IMR-90 (cell line): ENCODE results near the gene HMGCR. TPM values are rescaled to one million over a fixed set of nuclear protein-coding genes. Genes with fewer than 3 reads are reported as not detected.

Source experiments
- ATAC-seq: fragments of 200-7000 bp; cut with Tn5 transposase; 2 replicates; pipeline ENCODE4 v1.9.1; 2020; ENCODE audit warnings: low read depth, mild to moderate bottlenecking, moderate library complexity
- BruUV-seq: library from RNA; stranded (reverse); fragments of 400-500 nt; replicated peaks from 2 replicates; lab custom pipeline; 2021; lab: Mats Ljungman, UMichigan
- CTCF ChIA-PET: fragments of 300-600 bp; formaldehyde crosslinking; extraction: SDS; loops from one replicate; lab custom pipeline; 2021; ENCODE audit warnings: antibody characterized with exemption; lab: Yijun Ruan, JAX
- POLR2A ChIA-PET: fragments of 300-600 bp; sonication (Branson Sonifier 250); formaldehyde crosslinking; loops from one replicate; lab custom pipeline; 2022; ENCODE audit warnings: antibody characterized with exemption; ENCODE audit not compliant: unreplicated experiment; lab: Charles Lee
- DNase-seq: peaks from one replicate; pipeline ENCODE4 v3.0.0; 2013
- H2AFZ ChIP-seq: replicated peaks from 2 replicates; pipeline ENCODE3; 2013; ENCODE audit warnings: low read length, mild to moderate bottlenecking; ENCODE audit not compliant: poor library complexity
- H2AK5ac ChIP-seq: 2 replicates; pipeline ENCODE4 v1.6.1; 2013; ENCODE audit warnings: low read depth, low read length, inconsistent platforms
- H2AK9ac ChIP-seq: replicated peaks from 2 replicates; pipeline ENCODE3; 2013; ENCODE audit warnings: mild to moderate bottlenecking, low read depth, low read length, moderate library complexity; ENCODE audit not compliant: poor library complexity
- H2BK120ac ChIP-seq: 2 replicates; pipeline ENCODE4 v1.6.1; 2013; ENCODE audit warnings: low read depth, low read length, inconsistent platforms
- H2BK15ac ChIP-seq: 3 replicates; pipeline ENCODE4 v1.6.1; 2013; ENCODE audit warnings: low read depth, low read length, inconsistent platforms
- H2BK20ac ChIP-seq: 2 replicates; pipeline ENCODE4 v1.6.1; 2013; ENCODE audit warnings: low read depth, mild to moderate bottlenecking, inconsistent platforms, low read length, moderate library complexity
- H2BK5ac ChIP-seq: 2 replicates; pipeline ENCODE4 v1.6.1; 2013; ENCODE audit warnings: mild to moderate bottlenecking, low read depth, low read length, inconsistent platforms; ENCODE audit not compliant: poor library complexity, severe bottlenecking
- H3K14ac ChIP-seq: replicated peaks from 2 replicates; pipeline ENCODE4 v1.6.1; 2013; ENCODE audit warnings: low read depth, low read length, inconsistent platforms
- H3K18ac ChIP-seq: 2 replicates; pipeline ENCODE4 v1.6.1; 2013; ENCODE audit warnings: low read depth, low read length, control low read depth
- H3K23ac ChIP-seq: 2 replicates; pipeline ENCODE4 v1.6.1; 2013; ENCODE audit warnings: low read depth, low read length, inconsistent platforms
- H3K27ac ChIP-seq: 2 replicates; pipeline ENCODE4 v1.5.1; 2013; ENCODE audit warnings: mild to moderate bottlenecking, control low read depth, low read length; ENCODE audit not compliant: insufficient read depth
- H3K27me3 ChIP-seq: 2 replicates; pipeline ENCODE4 v1.6.1; 2013; ENCODE audit warnings: low read length; ENCODE audit not compliant: control insufficient read depth, insufficient read depth
- H3K36me3 ChIP-seq: 2 replicates; pipeline ENCODE4 v1.6.1; 2013; ENCODE audit warnings: low read length, mixed read lengths; ENCODE audit not compliant: control insufficient read depth, insufficient read depth
- H3K4ac ChIP-seq: 2 replicates; pipeline ENCODE4 v1.6.1; 2013; ENCODE audit warnings: low read depth, low read length, inconsistent platforms
- H3K4me1 ChIP-seq: 2 replicates; pipeline ENCODE4 v1.6.1; 2013; ENCODE audit warnings: low read length, mixed read lengths; ENCODE audit not compliant: control insufficient read depth, insufficient read depth
- H3K4me2 ChIP-seq: 2 replicates; pipeline ENCODE4 v1.6.1; 2013; ENCODE audit warnings: low read depth, mild to moderate bottlenecking, control low read depth, low read length, moderate library complexity
- H3K4me3 ChIP-seq: 2 replicates; pipeline ENCODE4 v1.5.1; 2013; ENCODE audit warnings: low read depth, mild to moderate bottlenecking, control low read depth, low read length, moderate library complexity; ENCODE audit not compliant: insufficient read depth
- H3K56ac ChIP-seq: 2 replicates; pipeline ENCODE4 v1.6.1; 2013; ENCODE audit warnings: low read length, inconsistent platforms; ENCODE audit not compliant: insufficient read depth; ENCODE audit errors: extremely low read depth
- H3K79me1 ChIP-seq, 2 experiments: 2 replicates each; pipeline ENCODE4 v1.6.1; 2013; ENCODE audit warnings: low read length in 2 of 2, inconsistent platforms in 1 of 2, low read depth in 1 of 2
- H3K9ac ChIP-seq: 2 replicates; pipeline ENCODE4 v1.6.1; 2013; ENCODE audit warnings: low read depth, low read length, control low read depth
- H3K9me1 ChIP-seq: 2 replicates; pipeline ENCODE4 v1.6.1; 2013; ENCODE audit warnings: low read length, inconsistent platforms; ENCODE audit not compliant: insufficient read depth
- H3K9me3 ChIP-seq: 2 replicates; pipeline ENCODE4 v1.6.1; 2013; ENCODE audit warnings: low read length; ENCODE audit not compliant: control insufficient read depth, insufficient read depth
- H4K20me1 ChIP-seq: 2 replicates; pipeline ENCODE4 v1.6.1; 2013; ENCODE audit warnings: low read length, inconsistent platforms; ENCODE audit not compliant: insufficient read depth
- H4K5ac ChIP-seq: 2 replicates; pipeline ENCODE4 v1.6.1; 2013; ENCODE audit warnings: mild to moderate bottlenecking, low read depth, low read length, control low read depth
- H4K8ac ChIP-seq, 2 experiments: 2 replicates each; pipeline ENCODE4 v1.6.1; 2013; ENCODE audit warnings: low read depth in 2 of 2, low read length in 2 of 2, control low read depth in 1 of 2, inconsistent platforms in 1 of 2
- H4K91ac ChIP-seq: 2 replicates; pipeline ENCODE4 v1.6.1; 2013; ENCODE audit warnings: low read depth, low read length, inconsistent platforms; ENCODE audit not compliant: insufficient read depth
- CEBPB ChIP-seq: IDR thresholded peaks from 2 replicates; pipeline ENCODE4 v1.6.1; 2012; ENCODE audit warnings: low read depth, low read length, improper control_type of control experiment
- CHD1 ChIP-seq: IDR thresholded peaks from 2 replicates; pipeline ENCODE4 v1.6.1; 2012; ENCODE audit warnings: low read depth, low read length, improper control_type of control experiment
- CTCF ChIP-seq: conservative IDR thresholded peaks from 2 replicates; pipeline ENCODE4 v1.5.1; 2012; ENCODE audit warnings: mild to moderate bottlenecking, low read depth, low read length, improper control_type of control experiment
- MXI1 ChIP-seq: IDR thresholded peaks from 2 replicates; pipeline ENCODE4 v1.6.1; 2012; ENCODE audit warnings: low read depth, mild to moderate bottlenecking, low read length, moderate library complexity, borderline replicate concordance
- NFE2L2 ChIP-seq: fragments of 150-350 bp; IDR thresholded peaks from 2 replicates; pipeline ENCODE4 v1.6.1; 2016; ENCODE audit warnings: low read depth, mild to moderate bottlenecking, low read length
- RFX5 ChIP-seq: IDR thresholded peaks from 2 replicates; pipeline ENCODE4 v1.8.0; 2012; ENCODE audit warnings: low read depth, mild to moderate bottlenecking, low read length, moderate library complexity
- WGBS, 2 experiments: methylation state at CpG; one replicate each; pipeline versions ENCODE4 v1.1.5 to v1.1.7; 2013; ENCODE audit warnings: missing lambda C conversion rate in 2 of 2; ENCODE audit not compliant: insufficient read length in 1 of 2; ENCODE audit errors: extremely low coverage in 2 of 2; 5-methylcytosine and 5-hydroxymethylcytosine counted together
- dilution Hi-C: fragments of 300-500 bp; cut with HindIII; formaldehyde crosslinking; loops from one replicate; pipeline ENCODE4 v1.14.3; 2018; ENCODE audit warnings: low sequenced_read_pairs; ENCODE audit not compliant: unreplicated experiment
- in situ Hi-C: fragments of 300-500 bp; cut with MboI; formaldehyde crosslinking; loops from 3 replicates; pipeline ENCODE4 v1.14.3; 2019; ENCODE audit warnings: low sequenced_read_pairs, inconsistent platforms, mixed read lengths
- intact Hi-C: fragments of 100-400 bp; cut with micrococcal nuclease; formaldehyde crosslinking; loops from 2 replicates; pipeline ENCODE4 v1.10.0; 2022
- polyA plus RNA-seq, 3 experiments: library from polyadenylated mRNA; depleted of rRNA; stranded (reverse); fragments of >200 nt; gene quantifications; 2 replicates each; pipeline ENCODE4 v1.2.3, GENCODE V29; 2012; ENCODE audit warnings: low replicate concordance in 1 of 3
- total RNA-seq: library from RNA; depleted of rRNA; stranded (reverse); fragments of >200 nt; gene quantifications from 2 replicates; pipeline ENCODE4 v1.2.3, GENCODE V29; 2012

Gene HMGCR
- total and polyA plus RNA-seq, 2 of the 4 experiments (the other 2 are of a cell fraction) = 23.3 to 48.6 TPM

DNA sequence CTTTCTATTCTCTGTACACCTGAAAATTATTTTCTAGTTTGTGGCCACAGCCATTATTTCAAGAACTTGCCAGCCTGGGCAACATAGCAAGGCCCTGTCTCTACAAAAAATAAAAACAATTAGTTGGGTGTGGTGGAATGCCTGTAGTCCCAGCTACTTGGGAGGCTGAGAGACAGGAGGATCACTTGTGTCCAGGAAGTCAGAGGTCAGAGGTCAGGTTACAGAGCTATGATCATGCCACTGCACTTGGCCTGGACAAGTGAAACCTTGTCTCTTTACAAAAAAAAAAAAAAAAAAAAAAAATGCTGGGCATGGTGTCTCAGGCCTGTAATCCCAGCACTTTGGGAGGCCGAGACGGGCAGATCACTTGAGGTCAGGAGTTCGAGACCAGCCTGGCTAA, 58.3 kb downstream of the HMGCR start:
- in situ Hi-C loops (loop anchor here (25.0 kb wide), 1 partner anchor 292 kb away; no protein-coding TSS in a partner anchor), dilution Hi-C loops (no loop called here), intact Hi-C loops (no loop called here)
- H3K4me2 ChIP-seq = no peak overlapping the region
- no peak overlapping the region for H3K4ac ChIP-seq
- H3K79me1 ChIP-seq = no peaks in the 10 kb centered on the region; a peak in 1 of 4 replicates
- H4K20me1 ChIP-seq = no peaks in the 10 kb centered on the region
- ATAC-seq (no peak), DNase-seq (no peak)
- no peak overlapping the region for H3K9ac ChIP-seq
- H2AK9ac ChIP-seq = no peak overlapping the region
- H3K4me1 ChIP-seq = no peaks in the 10 kb centered on the region
- H4K5ac ChIP-seq = no peak overlapping the region
- no peak overlapping the region for H3K27ac ChIP-seq
- TF ChIP-seq CHD1 (no peak), RFX5 (no peak), CEBPB (no peak), MXI1 (no peak), NFE2L2 (no peak), CTCF (no peak)
- H2AFZ ChIP-seq = no peak overlapping the region
- no peaks in the 10 kb centered on the region for H3K9me3 ChIP-seq
- H3K4me3 ChIP-seq = no peak overlapping the region
- H3K18ac ChIP-seq = no peak overlapping the region
- no peak overlapping the region for H2BK20ac ChIP-seq
- H2BK15ac ChIP-seq = no peak overlapping the region
- H3K36me3 ChIP-seq = no peaks in the 10 kb centered on the region
- no peak overlapping the region for H2BK5ac ChIP-seq
- H2BK120ac ChIP-seq = no peak overlapping the region
- H3K14ac ChIP-seq = no peak overlapping the region
- ChIA-PET POLR2A (no interaction called here), CTCF (interaction anchor here (0.5 kb wide), 1 partner anchor 115 kb away, joined by 3 read pairs; no protein-coding TSS in a partner anchor)
- H4K8ac ChIP-seq = no peak overlapping the region
- no peaks in the 10 kb centered on the region for H3K27me3 ChIP-seq
- WGBS, 2 experiments = no CpG with 5 or more reads among the region's 3 CpGs
- no peak overlapping the region for H3K56ac ChIP-seq
- no peaks in the 10 kb centered on the region for H3K9me1 ChIP-seq
- BruUV-seq = no TSS peak
- no peak overlapping the region for H2AK5ac ChIP-seq
- H3K23ac ChIP-seq = no peak overlapping the region
- H4K91ac ChIP-seq = no peak overlapping the region
